Neural cell (in vitro differentiated cells): ENCODE data around the gene EIF4G3.

ENCODE experiments used
- EP300 ChIP-seq: fragments of 450-650 bp; conservative IDR thresholded peaks from 2 replicates; pipeline ENCODE4 v1.6.1; 2014; ENCODE audit warnings: antibody characterized with exemption, mild to moderate bottlenecking, moderate library complexity; ENCODE audit not compliant: poor library complexity, severe bottlenecking
- MXI1 ChIP-seq: fragments of 450-650 bp; conservative IDR thresholded peaks from 2 replicates; pipeline ENCODE4 v1.6.1; 2014; ENCODE audit warnings: antibody characterized with exemption, mild to moderate bottlenecking; ENCODE audit not compliant: poor library complexity, severe bottlenecking
- RAD21 ChIP-seq: fragments of 450-650 bp; conservative IDR thresholded peaks from 2 replicates; pipeline ENCODE4 v1.6.1; 2014; ENCODE audit warnings: antibody characterized with exemption, mild to moderate bottlenecking, moderate library complexity
- TF ChIP-seq, protein P1 (sequence below): fragments of 450-650 bp; IDR thresholded peaks from 2 replicates; pipeline ENCODE4 v1.5.1; 2014; ENCODE audit warnings: antibody characterized with exemption, mild to moderate bottlenecking, moderate library complexity; ENCODE audit not compliant: poor library complexity, severe bottlenecking

DNA sequence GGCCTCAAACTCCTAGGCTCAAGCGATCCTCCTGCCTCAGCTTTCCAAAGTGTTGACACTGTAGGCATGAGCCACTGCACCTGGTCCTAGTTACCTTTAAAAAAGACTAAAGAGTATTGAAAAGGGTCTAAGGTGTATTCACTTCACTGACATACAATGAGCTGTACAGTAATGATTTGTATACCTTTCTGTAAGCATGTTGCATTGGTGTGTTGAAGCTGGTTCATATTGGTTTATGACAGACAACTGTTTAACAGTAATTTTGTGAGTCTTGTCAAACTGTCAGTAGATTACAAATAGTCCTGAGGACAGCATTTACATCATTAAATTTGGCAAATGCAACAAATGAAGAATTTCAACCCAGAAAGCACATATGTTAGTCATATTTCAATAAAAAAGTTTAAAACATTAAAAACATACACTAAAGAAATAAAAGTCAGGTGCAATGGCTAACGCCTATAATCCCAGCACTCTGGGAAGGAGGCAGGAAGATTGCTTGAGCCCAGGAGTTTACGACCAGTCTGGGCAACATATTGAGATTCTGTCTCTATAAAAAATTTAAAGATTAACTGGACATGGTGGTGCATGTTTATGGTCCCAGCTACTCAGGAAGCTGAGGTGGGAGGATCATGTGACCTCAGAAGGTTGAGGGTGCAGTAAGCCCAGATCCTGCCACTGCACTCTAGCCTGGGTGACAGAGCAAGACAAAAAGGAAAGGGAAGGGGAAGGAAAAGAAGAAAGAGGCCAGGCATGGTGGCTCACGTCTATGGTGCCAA is 301.3 kb downstream of the EIF4G3 start:
- TF ChIP-seq, protein P1, sequence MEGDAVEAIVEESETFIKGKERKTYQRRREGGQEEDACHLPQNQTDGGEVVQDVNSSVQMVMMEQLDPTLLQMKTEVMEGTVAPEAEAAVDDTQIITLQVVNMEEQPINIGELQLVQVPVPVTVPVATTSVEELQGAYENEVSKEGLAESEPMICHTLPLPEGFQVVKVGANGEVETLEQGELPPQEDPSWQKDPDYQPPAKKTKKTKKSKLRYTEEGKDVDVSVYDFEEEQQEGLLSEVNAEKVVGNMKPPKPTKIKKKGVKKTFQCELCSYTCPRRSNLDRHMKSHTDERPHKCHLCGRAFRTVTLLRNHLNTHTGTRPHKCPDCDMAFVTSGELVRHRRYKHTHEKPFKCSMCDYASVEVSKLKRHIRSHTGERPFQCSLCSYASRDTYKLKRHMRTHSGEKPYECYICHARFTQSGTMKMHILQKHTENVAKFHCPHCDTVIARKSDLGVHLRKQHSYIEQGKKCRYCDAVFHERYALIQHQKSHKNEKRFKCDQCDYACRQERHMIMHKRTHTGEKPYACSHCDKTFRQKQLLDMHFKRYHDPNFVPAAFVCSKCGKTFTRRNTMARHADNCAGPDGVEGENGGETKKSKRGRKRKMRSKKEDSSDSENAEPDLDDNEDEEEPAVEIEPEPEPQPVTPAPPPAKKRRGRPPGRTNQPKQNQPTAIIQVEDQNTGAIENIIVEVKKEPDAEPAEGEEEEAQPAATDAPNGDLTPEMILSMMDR: no peak
- TF ChIP-seq RAD21 (no peak), MXI1 (no peak), EP300 (no peak)
